Measurements from ENCODE around the gene ZBTB16. TPM values are rescaled to one million over a fixed set of nuclear protein-coding genes. Genes with fewer than 3 reads are reported as not detected.

The ZBTB16 gene
- total RNA-seq, 1 donor from 2014 or later, result 17.7 TPM

DNA sequence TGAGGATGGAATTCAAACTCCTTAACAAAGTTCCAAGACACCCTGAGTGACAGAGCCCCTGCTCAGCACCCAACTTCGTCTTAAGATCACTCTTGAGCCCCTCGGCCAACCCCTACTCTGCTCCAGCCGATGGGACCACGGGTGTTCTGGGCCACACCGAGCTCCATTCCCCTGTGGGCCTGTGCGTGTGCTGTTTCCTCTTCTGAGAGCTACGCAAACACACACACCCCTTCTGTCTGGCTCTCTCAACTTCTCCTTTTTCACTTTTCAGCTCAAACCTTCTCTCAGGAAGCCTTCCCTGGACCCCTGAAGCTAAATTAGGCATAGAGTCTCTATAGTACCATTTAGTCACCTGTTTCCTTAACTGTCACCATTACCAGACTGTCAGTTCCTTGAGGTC, 199.2 kb downstream of the ZBTB16 start:
- Mint-ChIP-seq H3K9me3 (no peaks in the 10 kb centered on the region), H3K27me3 (ENCODE audit: insufficient read depth, low read depth) (peaks cover 17% of the 10 kb centered on the region), H3K27ac (peak overlapping the region; percentile 93), H3K36me3 (peaks cover 2% of the 10 kb centered on the region), H3K4me1 (peaks cover 66% of the 10 kb centered on the region), H3K4me3 (peak overlapping the region; percentile 59)
- H3K27me3 ChIP-seq, result no peaks in the 10 kb centered on the region
- no peak overlapping the region for H3K4me3 ChIP-seq
- H3K79me2 ChIP-seq (ENCODE audit: low read depth), result no peaks in the 10 kb centered on the region
- peaks cover 67% of the 10 kb centered on the region for H3K4me1 ChIP-seq
- H3K4me2 ChIP-seq, result peak overlapping the region; percentile 70
- H3K9ac ChIP-seq, result no peak overlapping the region
- H3K9me3 ChIP-seq (ENCODE audit: low read depth), result no peaks in the 10 kb centered on the region
- peaks cover 37% of the 10 kb centered on the region for H3F3A ChIP-seq (ENCODE audit: low read depth)
- no peak overlapping the region for H2AFZ ChIP-seq (replicated peaks)
- no peak for TF ChIP-seq EZH2phosphoT487 (IDR thresholded peaks at IDR 0.05)
- TF ChIP-seq, protein P1, sequence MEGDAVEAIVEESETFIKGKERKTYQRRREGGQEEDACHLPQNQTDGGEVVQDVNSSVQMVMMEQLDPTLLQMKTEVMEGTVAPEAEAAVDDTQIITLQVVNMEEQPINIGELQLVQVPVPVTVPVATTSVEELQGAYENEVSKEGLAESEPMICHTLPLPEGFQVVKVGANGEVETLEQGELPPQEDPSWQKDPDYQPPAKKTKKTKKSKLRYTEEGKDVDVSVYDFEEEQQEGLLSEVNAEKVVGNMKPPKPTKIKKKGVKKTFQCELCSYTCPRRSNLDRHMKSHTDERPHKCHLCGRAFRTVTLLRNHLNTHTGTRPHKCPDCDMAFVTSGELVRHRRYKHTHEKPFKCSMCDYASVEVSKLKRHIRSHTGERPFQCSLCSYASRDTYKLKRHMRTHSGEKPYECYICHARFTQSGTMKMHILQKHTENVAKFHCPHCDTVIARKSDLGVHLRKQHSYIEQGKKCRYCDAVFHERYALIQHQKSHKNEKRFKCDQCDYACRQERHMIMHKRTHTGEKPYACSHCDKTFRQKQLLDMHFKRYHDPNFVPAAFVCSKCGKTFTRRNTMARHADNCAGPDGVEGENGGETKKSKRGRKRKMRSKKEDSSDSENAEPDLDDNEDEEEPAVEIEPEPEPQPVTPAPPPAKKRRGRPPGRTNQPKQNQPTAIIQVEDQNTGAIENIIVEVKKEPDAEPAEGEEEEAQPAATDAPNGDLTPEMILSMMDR (IDR thresholded peaks at IDR 0.05), result no peak
- no peak for TF ChIP-seq EZH2 (IDR thresholded peaks at IDR 0.05)
- H3K36me3 ChIP-seq, result no peaks in the 10 kb centered on the region
- H3K27ac ChIP-seq, result no peak overlapping the region
- H4K20me1 ChIP-seq (ENCODE audit: low read depth), result peaks cover 9% of the 10 kb centered on the region
- DNase-seq (ENCODE audit: low spot score), result no peak

DNA sequence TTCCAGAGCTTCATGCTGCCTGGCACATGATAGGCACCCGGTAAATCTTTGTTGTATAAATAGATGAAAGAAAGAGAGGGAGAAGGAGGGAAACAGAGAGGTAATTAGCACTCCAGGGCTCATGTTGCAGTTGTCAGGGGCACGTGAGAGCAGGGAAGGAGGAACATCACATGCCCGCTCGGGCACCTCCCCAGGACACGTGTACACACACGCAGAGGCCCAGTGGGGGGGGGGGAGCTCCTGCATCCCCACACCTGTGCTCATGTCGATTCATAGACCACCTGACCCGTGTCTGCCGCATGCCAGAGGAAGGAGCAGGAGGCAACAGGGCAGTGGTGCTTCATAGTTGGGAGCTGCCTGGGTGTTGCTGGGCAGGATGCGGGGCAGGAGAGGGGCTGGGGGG, 199.6 kb downstream of the ZBTB16 start:
- Mint-ChIP-seq H3K4me3 (peak overlapping the region; percentile 59), H3K36me3 (no peaks in the 10 kb centered on the region), H3K27ac (peak overlapping the region; percentile 93), H3K9me3 (no peaks in the 10 kb centered on the region), H3K4me1 (peaks cover 62% of the 10 kb centered on the region), H3K27me3 (ENCODE audit: insufficient read depth, low read depth) (peaks cover 17% of the 10 kb centered on the region)
- Histone ChIP-seq H4K20me1 (ENCODE audit: low read depth) (peaks cover 9% of the 10 kb centered on the region), H3K4me3 (no peak overlapping the region), H3K4me2 (peak overlapping the region; percentile 70), H2AFZ (replicated peaks) (no peak overlapping the region), H3K4me1 (peaks cover 66% of the 10 kb centered on the region), H3K9ac (no peak overlapping the region), H3K36me3 (no peaks in the 10 kb centered on the region), H3K9me3 (ENCODE audit: low read depth) (no peaks in the 10 kb centered on the region), H3F3A (ENCODE audit: low read depth) (peaks cover 37% of the 10 kb centered on the region), H3K79me2 (ENCODE audit: low read depth) (no peaks in the 10 kb centered on the region), H3K27me3 (no peaks in the 10 kb centered on the region), H3K27ac (no peak overlapping the region)
- TF ChIP-seq, protein P1 (IDR thresholded peaks at IDR 0.05), result no peak
- no peak for TF ChIP-seq EZH2 (IDR thresholded peaks at IDR 0.05)
- no peak for TF ChIP-seq EZH2phosphoT487 (IDR thresholded peaks at IDR 0.05)
- no peak for DNase-seq (ENCODE audit: low spot score)

DNA sequence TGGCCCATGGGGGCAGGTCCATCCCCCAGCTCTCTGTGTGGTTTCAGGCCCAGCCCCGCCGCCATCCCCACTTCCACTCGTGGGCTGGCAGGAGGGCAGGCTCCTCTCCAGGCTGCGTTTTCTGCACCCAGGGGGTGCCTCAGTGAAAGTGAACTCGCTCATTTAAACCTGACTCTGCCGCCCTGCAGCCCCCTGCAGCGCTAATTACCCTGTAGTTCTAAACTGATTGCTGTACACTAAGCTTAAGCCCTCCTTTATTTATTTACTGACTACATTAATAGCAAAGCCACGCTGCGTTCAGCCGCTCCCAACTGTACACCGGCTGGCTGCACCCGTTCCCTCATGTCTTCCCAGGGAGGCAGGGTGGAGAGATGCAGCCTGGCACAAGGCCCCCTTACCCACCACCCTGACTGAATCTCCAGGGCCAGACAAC, 200.1 kb downstream of the ZBTB16 start:
- Mint-ChIP-seq H3K27me3 (ENCODE audit: insufficient read depth, low read depth) (peaks cover 17% of the 10 kb centered on the region), H3K36me3 (no peaks in the 10 kb centered on the region), H3K27ac (peak overlapping the region; percentile 93), H3K4me3 (peak overlapping the region; percentile 73), H3K9me3 (no peaks in the 10 kb centered on the region), H3K4me1 (peaks cover 57% of the 10 kb centered on the region)
- Histone ChIP-seq H3K9me3 (ENCODE audit: low read depth) (no peaks in the 10 kb centered on the region), H3K4me2 (peak overlapping the region; percentile 70), H3K36me3 (no peaks in the 10 kb centered on the region), H4K20me1 (ENCODE audit: low read depth) (peaks cover 9% of the 10 kb centered on the region), H3K79me2 (ENCODE audit: low read depth) (no peaks in the 10 kb centered on the region), H2AFZ (replicated peaks) (no peak overlapping the region), H3K4me3 (no peak overlapping the region), H3K4me1 (peaks cover 61% of the 10 kb centered on the region), H3K9ac (no peak overlapping the region), H3K27ac (no peak overlapping the region), H3F3A (ENCODE audit: low read depth) (peaks cover 37% of the 10 kb centered on the region), H3K27me3 (no peaks in the 10 kb centered on the region)
- TF ChIP-seq EZH2phosphoT487 (IDR thresholded peaks at IDR 0.05), result no peak
- no peak for TF ChIP-seq EZH2 (IDR thresholded peaks at IDR 0.05)
- TF ChIP-seq, protein P1 (IDR thresholded peaks at IDR 0.05), result no peak
- no peak for DNase-seq (ENCODE audit: low spot score)

Data from neural progenitor cell (in vitro differentiated cells).